Epithelial cell of alveolus of lung (primary cell): Measurements from ENCODE around the gene DMRT2. TPM values are rescaled to one million over a fixed set of nuclear protein-coding genes. Genes with fewer than 3 reads are reported as not detected.

Source experiments
- total RNA-seq: library from RNA; depleted of rRNA; stranded (reverse); fragments of >200 nt; gene quantifications from 2 replicates; pipeline ENCODE4 v1.2.1, GENCODE V29; 2015

Gene DMRT2
- total RNA-seq, result not detected in 2 replicates

GRCh38 chr9:1050125-1050895, at the start of gene DMRT2:
Gene DMRT2 (plus strand): TSS chr9:1050357. CDS start chr9:1051614, 1,257 bp downstream.

Other genes starting within 250 kb of the DMRT2 start
- gene DMRT1, start 208.7 kb upstream of the DMRT2 start, total RNA-seq, result not detected in 2 replicates
- gene DMRT3, start 73.7 kb upstream of the DMRT2 start, total RNA-seq, result not detected in 2 replicates